Sigmoid colon (tissue), 7 donors: Measurements from ENCODE around the gene FNDC10. TPM values are rescaled to one million over a fixed set of nuclear protein-coding genes. Genes with fewer than 3 reads are reported as not detected.

ENCODE experiments used
- DNase-seq: peaks from one replicate; pipeline ENCODE4 v3.0.0-alpha.2; 2019
- H3K27ac ChIP-seq, 4 donors: fragments of 200-600 bp; sonication (generic); one replicate each; pipeline ENCODE4 v1.5.1; 2016 to 2019; ENCODE audit warnings: mild to moderate bottlenecking in 1 of 4
- H3K27me3 ChIP-seq, 3 donors: fragments of 200-600 bp; sonication (generic); one replicate each; pipeline ENCODE4 v1.5.1; 2019; ENCODE audit warnings: mild to moderate bottlenecking in 1 of 3
- H3K36me3 ChIP-seq, 4 donors: fragments of 200-600 bp; sonication (generic); one replicate each; pipeline ENCODE4 v1.5.1; 2016 to 2019
- H3K4me1 ChIP-seq, 4 donors: fragments of 200-600 bp; sonication (generic); one replicate each; pipeline ENCODE4 v1.5.1; 2017 to 2019
- H3K4me3 ChIP-seq, 4 donors: fragments of 200-600 bp; sonication (generic); one replicate each; pipeline ENCODE4 v1.5.1; 2017 to 2019; ENCODE audit warnings: mild to moderate bottlenecking in 2 of 4, moderate library complexity in 1 of 4
- H3K9me3 ChIP-seq, 4 donors: fragments of 200-600 bp in 3 of 4; sonication (generic) in 3 of 4; one replicate each; pipeline versions ENCODE4 v1.5.1 to v1.6.1; 2013 to 2019
- CTCF ChIP-seq, 4 experiments: fragments of 450-650 bp in 3 of 4; fragments of 200-600 bp in 1 of 4; IDR thresholded peaks; one replicate each; pipeline ENCODE4 v1.5.1; 2016 to 2019; ENCODE audit warnings: antibody characterized with exemption in 4 of 4, mild to moderate bottlenecking in 3 of 4, moderate library complexity in 2 of 4
- EP300 ChIP-seq, 4 donors: sonication (generic); formaldehyde crosslinking; IDR thresholded peaks; one replicate each; pipeline ENCODE4 v1.6.1; 2017; ENCODE audit warnings: antibody characterized with exemption in 4 of 4
- POLR2A ChIP-seq, 2 donors: fragments of 450-650 bp; IDR thresholded peaks; one replicate each; pipeline ENCODE4 v1.6.1; 2016; ENCODE audit warnings: antibody characterized with exemption in 2 of 2, mild to moderate bottlenecking in 2 of 2, moderate library complexity in 2 of 2
- POLR2AphosphoS5 ChIP-seq, 4 donors: sonication (generic); formaldehyde crosslinking; IDR thresholded peaks; one replicate each; pipeline ENCODE4 v1.6.1; 2017; ENCODE audit warnings: antibody characterized with exemption in 4 of 4
- WGBS, 2 donors: extraction: QIAGEN DNeasy Blood & Tissue Kit; methylation state at CpG; one replicate each; pipeline ENCODE4 v1.1.7; 2013; 5-methylcytosine and 5-hydroxymethylcytosine counted together
- intact Hi-C: fragments of 100-400 bp; cut with DNase I; formaldehyde crosslinking; loops from one replicate; pipeline ENCODE4 v1.15.1; 2023
- polyA plus RNA-seq, 3 donors: library from polyadenylated mRNA; stranded (reverse); fragments of 200-250 nt; gene quantifications; one replicate each; pipeline ENCODE4 v1.2.3, GENCODE V29; 2013
- total RNA-seq, 4 donors: library from RNA; depleted of rRNA; stranded (reverse); fragments of >200 nt; gene quantifications; one replicate each; pipeline ENCODE4 v1.1.0, GENCODE V29; 2016
- donor health status: healthy with polysubstance abuse.
- donor health status: Bipolar disorder and iron deficiency.
- donor health status: healthy.

FNDC10 gene
- total and polyA plus RNA-seq, 7 donors, result 0.82 to 3.5 (median 2.2) TPM

DNA sequence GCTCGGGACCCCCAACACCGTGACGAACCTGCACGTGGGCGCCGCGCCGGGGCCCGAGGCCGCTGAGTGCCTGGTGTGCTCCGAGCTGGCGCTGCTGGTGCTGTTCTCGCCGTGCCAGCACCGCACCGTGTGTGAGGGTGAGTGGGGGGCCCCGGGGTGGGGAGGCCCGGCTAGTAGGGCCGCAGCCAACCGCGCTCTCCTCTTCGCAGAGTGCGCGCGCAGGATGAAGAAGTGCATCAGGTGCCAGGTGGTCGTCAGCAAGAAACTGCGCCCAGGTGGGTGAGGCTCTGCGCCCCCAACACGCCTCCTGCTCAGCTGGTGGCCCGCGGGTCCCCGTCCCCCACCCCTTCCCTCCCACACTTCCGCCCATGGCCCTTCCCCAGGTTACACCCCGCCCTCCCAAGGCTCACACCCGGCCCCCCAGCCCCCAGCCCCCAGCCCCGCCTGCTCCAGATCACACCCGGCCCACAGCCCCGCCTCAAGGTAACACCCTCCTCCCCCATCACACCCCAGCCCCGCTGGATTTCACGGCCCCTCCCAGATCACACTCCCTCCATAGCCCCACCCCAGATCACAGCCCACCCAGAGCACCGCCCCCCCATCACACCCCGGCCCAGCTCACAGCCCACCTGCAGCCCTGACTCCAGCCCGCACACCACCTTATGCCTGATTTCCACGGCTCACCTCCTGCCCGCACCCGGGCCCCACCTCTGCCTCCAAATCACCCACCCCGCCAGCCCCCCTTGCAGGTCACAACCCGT, 29.7 kb upstream of the FNDC10 start:
- WGBS, 2 donors, result 42 to 73% methylated on average over 48 of the region's 48 CpGs
- peak; percentile 71 for DNase-seq
- H3K4me3 ChIP-seq, result no peak overlapping the region

DNA sequence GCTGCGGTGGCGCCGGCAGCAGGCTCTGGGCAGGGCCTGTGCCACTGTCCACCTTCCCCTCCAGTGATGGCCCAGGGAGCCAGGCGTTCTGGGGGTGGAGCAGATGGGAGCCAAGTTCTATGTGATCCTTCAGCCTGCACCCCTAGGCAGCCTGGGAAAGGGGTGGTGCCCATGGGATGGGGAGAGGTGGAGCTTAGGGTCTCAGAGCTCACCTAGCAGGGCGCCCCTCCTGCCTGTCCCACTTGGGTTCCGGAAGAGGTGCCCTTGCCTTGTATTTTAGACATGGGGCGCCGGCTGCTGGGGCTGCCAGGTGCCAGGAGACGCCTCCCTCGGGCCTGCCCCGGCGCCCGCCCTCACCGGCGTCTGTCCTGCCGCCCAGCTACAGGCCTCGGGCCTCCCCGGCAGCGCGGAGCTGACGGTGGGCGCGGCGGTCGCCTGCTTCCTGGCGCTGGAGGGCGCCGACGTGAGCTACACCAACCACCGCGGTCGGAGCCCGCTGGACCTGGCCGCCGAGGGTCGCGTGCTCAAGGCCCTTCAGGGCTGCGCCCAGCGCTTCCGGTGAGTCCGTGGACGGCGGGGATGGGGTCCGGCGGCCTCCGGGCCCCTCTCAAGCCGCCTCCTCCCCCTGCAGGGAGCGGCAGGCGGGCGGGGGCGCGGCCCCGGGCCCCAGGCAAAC, 29.0 kb upstream of the FNDC10 start:
- DNase-seq, result peak; percentile 60
- WGBS, 2 donors, result 51 to 85% methylated on average over 53 of the region's 53 CpGs
- intact Hi-C loops, result no loop called here
- Histone ChIP-seq H3K36me3 (peaks cover 0 to 42% (median 10%) of the 10 kb centered on the region in 4 donors), H3K4me1 (peaks cover 0 to 25% (median 20%) of the 10 kb centered on the region in 4 donors), H3K9me3 (no peaks in the 10 kb centered on the region), H3K27me3 (peaks cover 17 to 40% (median 36%) of the 10 kb centered on the region in 3 donors), H3K4me3 (no peak overlapping the region), H3K27ac (no peak overlapping the region)
- TF ChIP-seq POLR2AphosphoS5 (IDR thresholded peaks at IDR 0.05), result no peak
- no peak for TF ChIP-seq EP300 (IDR thresholded peaks at IDR 0.05)
- TF ChIP-seq CTCF (IDR thresholded peaks at IDR 0.05), result no peak
- TF ChIP-seq POLR2A (IDR thresholded peaks at IDR 0.05), result no peak

More for the DNA sequence above, 29.7 kb upstream of the FNDC10 start:
- Histone ChIP-seq H3K27ac (peak overlapping the region in 1 of 4 donors; percentile 78), H3K4me1 (peaks cover 0 to 25% (median 20%) of the 10 kb centered on the region in 4 donors), H3K36me3 (peaks cover 0 to 34% (median 10%) of the 10 kb centered on the region in 4 donors), H3K9me3 (no peaks in the 10 kb centered on the region), H3K27me3 (peaks cover 17 to 40% (median 36%) of the 10 kb centered on the region in 3 donors)
- intact Hi-C loops, result no loop called here
- TF ChIP-seq EP300 (IDR thresholded peaks at IDR 0.05), result no peak
- TF ChIP-seq POLR2A (IDR thresholded peaks at IDR 0.05), result no peak
- no peak for TF ChIP-seq POLR2AphosphoS5 (IDR thresholded peaks at IDR 0.05)
- TF ChIP-seq CTCF (IDR thresholded peaks at IDR 0.05), result no peak

- intact Hi-C loops, result no loop called here
- TF ChIP-seq POLR2AphosphoS5 (IDR thresholded peaks at IDR 0.05), result no peak
- TF ChIP-seq POLR2A (IDR thresholded peaks at IDR 0.05), result no peak
- TF ChIP-seq CTCF (IDR thresholded peaks at IDR 0.05), result no peak
- no peak for TF ChIP-seq EP300 (IDR thresholded peaks at IDR 0.05)
- Histone ChIP-seq H3K4me1 (peaks cover 0 to 25% (median 20%) of the 10 kb centered on the region in 4 donors), H3K36me3 (peaks cover 0 to 43% (median 10%) of the 10 kb centered on the region in 4 donors), H3K27me3 (peaks cover 17 to 40% (median 36%) of the 10 kb centered on the region in 3 donors), H3K27ac (no peak overlapping the region), H3K9me3 (no peaks in the 10 kb centered on the region), H3K4me3 (no peak overlapping the region)
- WGBS, 2 donors, result 90 to 94% methylated on average over 53 of the region's 53 CpGs
- peak; percentile 65 for DNase-seq
Measured at GRCh38 chr1:1627829-1628753, 28.2 kb upstream of the FNDC10 start.

- intact Hi-C loops, result no loop called here
- WGBS, 2 donors, result 14 to 67% methylated on average over 37 of the region's 37 CpGs
- H3K4me3 ChIP-seq, result no peak overlapping the region
- peaks cover 0 to 25% (median 20%) of the 10 kb centered on the region in 4 donors for H3K4me1 ChIP-seq
- no peak overlapping the region for H3K27ac ChIP-seq
- H3K36me3 ChIP-seq, result peaks cover 0 to 43% (median 10%) of the 10 kb centered on the region in 4 donors
- H3K9me3 ChIP-seq, result no peaks in the 10 kb centered on the region
- peak in 1 of 2 donors; percentile 31 for TF ChIP-seq POLR2A (IDR thresholded peaks at IDR 0.05)
- TF ChIP-seq CTCF (IDR thresholded peaks at IDR 0.05), result no peak
- TF ChIP-seq EP300 (IDR thresholded peaks at IDR 0.05), result no peak
- peak in 1 of 4 donors; percentile 22 for TF ChIP-seq POLR2AphosphoS5 (IDR thresholded peaks at IDR 0.05)
- peak; percentile 62 for DNase-seq
- H3K27me3 ChIP-seq, result peaks cover 17 to 40% (median 36%) of the 10 kb centered on the region in 3 donors
Measured at GRCh38 chr1:1627261-1627828, 27.4 kb upstream of the FNDC10 start.
